GM19023 (cell line): ENCODE measurements around the gene CLCN4.

Source experiments
- ATAC-seq: cut with Tn5 transposase; IDR thresholded peaks from one replicate; pipeline ENCODE4 v1.9.1; 2021; ENCODE audit warnings: mild to moderate bottlenecking, moderate library complexity; ENCODE audit not compliant: unreplicated experiment

Gene CLCN4

DNA sequence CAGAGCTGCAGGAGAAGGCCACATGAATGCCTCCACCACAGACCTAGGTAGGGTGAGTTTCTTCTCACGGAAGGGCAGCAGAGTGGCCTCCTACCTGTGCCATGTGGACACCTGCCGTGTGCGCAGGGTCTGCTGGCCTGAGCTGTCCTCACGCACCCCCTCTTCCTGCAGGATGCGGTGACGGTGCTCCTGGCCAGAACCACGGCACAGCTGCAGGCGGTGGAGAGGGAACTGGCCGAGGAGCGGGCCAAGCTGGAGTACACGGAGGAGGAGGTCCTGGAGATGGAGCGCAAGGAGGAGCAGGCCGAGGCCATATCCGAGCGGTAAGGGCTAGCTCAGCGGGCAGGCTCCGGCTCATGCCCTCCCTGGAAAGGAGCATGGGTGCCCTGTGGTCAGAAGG, 28.4 kb upstream of the CLCN4 start:
- no peak for ATAC-seq

GRCh38 chrX:10129229-10129628, 27.5 kb upstream of the CLCN4 start:
- no peak for ATAC-seq

GRCh38 chrX:10130354-10130753, 26.4 kb upstream of the CLCN4 start:
- no peak for ATAC-seq

GRCh38 chrX:10133980-10134676, 22.6 kb upstream of the CLCN4 start:
- no peak for ATAC-seq

- ATAC-seq: no peak
Observed at GRCh38 chrX:10134921-10135320, 21.9 kb upstream of the CLCN4 start.

- no peak for ATAC-seq
Observed at GRCh38 chrX:10135561-10136399, 21.0 kb upstream of the CLCN4 start.

GRCh38 chrX:10138726-10139125, 18.0 kb upstream of the CLCN4 start:
- no peak for ATAC-seq

DNA sequence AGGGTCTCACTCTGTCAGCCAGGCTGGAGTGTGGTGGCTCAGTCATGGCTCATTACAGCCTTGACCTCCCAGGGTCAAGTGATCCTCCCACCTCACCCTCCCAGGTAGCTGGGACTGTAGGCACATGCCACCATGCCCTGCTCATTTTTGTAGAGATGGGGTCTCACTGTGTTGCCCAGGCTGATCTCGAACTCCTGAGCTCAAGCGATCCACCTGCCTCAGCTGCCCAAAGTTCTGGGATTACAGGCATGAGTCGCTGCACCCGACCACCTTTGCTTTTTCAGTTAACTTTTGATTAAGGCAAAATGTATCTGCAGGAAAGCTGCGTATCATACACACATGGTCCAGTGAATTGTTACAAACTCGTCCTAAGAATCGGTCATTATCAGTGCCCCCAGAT, 16.5 kb upstream of the CLCN4 start:
- no peak for ATAC-seq

- ATAC-seq: no peak
Observed at GRCh38 chrX:10142041-10142599, 14.7 kb upstream of the CLCN4 start.

DNA sequence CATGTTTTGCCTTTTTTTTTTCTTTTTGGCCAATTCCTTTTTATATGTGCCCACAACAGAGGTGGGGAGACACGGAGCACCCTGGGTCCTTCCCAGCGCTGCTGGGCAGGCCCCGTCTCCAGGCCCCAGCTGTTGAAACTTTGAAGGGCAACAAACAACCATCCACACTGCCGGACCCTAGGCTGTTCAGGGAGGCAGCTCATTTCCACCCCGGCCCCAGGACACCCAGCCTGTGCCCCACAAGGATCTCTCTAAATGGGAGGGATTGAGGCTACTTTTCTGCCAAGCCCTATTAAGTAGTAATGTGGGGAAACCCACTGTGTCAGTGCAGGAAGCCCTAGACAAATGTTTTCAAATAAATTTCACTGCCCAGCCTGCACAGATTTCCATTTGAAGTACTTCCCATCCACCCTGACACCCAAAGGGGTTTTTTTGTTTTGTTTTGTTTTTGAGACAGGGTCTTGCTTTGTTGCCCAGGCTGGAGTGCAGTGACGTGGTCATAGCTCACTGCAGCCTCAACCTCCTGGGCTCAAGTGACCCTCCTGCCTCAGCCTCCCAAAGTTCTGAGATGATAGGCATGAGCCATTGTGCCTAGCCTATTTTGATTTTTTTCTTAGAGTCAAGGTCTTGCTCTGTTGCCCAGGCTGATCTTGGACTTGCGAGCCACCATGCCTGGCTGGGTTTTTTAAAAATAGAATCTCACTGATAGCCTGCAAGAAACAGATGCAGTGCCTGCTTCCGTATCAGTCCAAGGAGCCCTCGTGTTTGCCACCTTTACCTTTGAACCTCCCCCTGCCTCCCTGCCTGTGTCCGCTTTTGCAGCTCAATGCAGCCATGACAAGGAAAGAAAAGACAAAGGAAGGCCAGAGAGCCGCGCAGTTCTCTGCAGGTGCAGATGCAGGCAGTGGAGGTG, 13.4 kb upstream of the CLCN4 start:
- no peak for ATAC-seq

DNA sequence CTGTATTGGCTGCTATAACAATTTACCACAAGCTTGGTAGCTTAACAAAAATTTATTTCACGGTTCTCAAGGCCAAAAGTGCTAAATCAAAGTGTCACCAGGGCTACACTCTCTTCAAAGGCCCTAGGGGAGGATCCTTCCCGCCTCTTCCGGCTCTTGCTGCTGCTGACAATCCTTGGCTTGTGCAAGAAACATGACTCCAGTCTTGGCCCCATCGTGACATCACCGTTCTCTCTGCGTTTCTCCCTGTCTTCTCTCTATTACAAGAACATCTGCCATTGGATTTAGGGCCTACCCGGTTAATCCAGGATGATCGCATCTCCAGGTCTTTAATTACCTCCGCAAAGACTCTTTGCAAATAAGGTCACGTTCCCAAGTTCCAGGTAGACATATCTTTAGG, 10.4 kb upstream of the CLCN4 start:
- ATAC-seq: no peak

DNA sequence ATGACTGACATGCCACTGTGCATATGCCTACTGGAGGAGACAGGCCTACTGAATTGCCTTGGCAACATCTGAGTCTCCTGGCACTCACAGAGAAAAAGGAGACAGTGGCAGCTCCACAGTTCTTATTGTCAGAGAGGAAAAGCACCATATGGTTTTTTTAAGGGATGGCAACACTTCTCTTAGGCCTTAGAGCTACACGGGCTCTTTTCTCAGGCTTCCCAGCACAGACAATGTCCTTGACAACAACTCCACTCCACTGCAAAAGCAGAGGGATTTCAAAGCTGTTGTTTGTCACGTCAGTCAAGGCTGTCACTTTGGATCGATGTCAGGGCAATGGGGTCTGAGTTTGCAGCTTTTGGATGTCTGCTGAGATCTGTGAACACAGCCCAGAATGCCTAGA, 4.7 kb upstream of the CLCN4 start:
- no peak for ATAC-seq

GRCh38 chrX:10155137-10155536, 1.6 kb upstream of the CLCN4 start:
- no peak for ATAC-seq

DNA sequence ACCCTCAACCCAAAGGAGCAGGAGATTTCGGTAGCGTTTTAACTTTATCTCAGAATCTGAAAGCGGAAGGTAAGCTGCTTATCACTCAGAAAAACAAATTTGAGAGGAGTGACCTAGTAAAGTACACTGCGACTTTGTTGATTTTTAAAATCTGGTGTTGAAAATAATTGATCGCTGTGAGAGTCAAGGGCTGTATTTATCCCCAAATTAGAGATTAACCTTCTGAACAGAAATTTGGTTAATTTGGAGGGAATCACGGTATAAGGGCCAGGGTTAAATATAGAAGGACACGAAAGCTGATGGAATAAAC, 212 bp downstream of the CLCN4 start:
- no peak for ATAC-seq

- ATAC-seq: no peak
Observed at GRCh38 chrX:10157543-10157942, 768 bp downstream of the CLCN4 start.

- peak; percentile 42 for ATAC-seq
Observed at GRCh38 chrX:10158279-10159144, 1.7 kb downstream of the CLCN4 start.

- ATAC-seq: no peak
Observed at GRCh38 chrX:10159145-10159468, 2.3 kb downstream of the CLCN4 start.

- ATAC-seq: no peak
Observed at GRCh38 chrX:10160211-10160610, 3.4 kb downstream of the CLCN4 start.

GRCh38 chrX:10163031-10163430, 6.3 kb downstream of the CLCN4 start:
- no peak for ATAC-seq

- no peak for ATAC-seq
Observed at GRCh38 chrX:10164879-10165278, 8.1 kb downstream of the CLCN4 start.
